H1 (cell line): ENCODE results near the gene EYA2.

Source experiments
- CHD1 ChIP-seq: IDR thresholded peaks from 2 replicates; pipeline ENCODE4 v1.6.1; 2012; ENCODE audit warnings: low read depth, low read length, improper control_type of control experiment
- POLR2A ChIP-seq, 2 experiments: IDR thresholded peaks; 1 replicate in 1 of 2; 2 replicates in 1 of 2; pipeline ENCODE4 v1.6.1; 2011; ENCODE audit warnings: low read depth in 2 of 2, low read length in 2 of 2, mild to moderate bottlenecking in 2 of 2; ENCODE audit errors: control extremely low read depth in 1 of 2
- RXRA ChIP-seq: IDR thresholded peaks from 2 replicates; pipeline ENCODE4 v1.6.1; 2011; ENCODE audit warnings: low read depth, mild to moderate bottlenecking, low read length, moderate library complexity; ENCODE audit not compliant: insufficient read depth
- TAF1 ChIP-seq: IDR thresholded peaks from 2 replicates; pipeline ENCODE4 v1.6.1; 2011; ENCODE audit warnings: mild to moderate bottlenecking, low read depth, low read length
- TF ChIP-seq, protein P1 (sequence below), 3 experiments: IDR thresholded peaks; 1 replicate in 2 of 3; 2 replicates in 1 of 3; pipeline versions ENCODE4 v1.5.1 to v1.6.1; 2011; ENCODE audit warnings: low read length in 3 of 3, mild to moderate bottlenecking in 3 of 3, inconsistent platforms in 2 of 3, low read depth in 1 of 3, moderate library complexity in 1 of 3; ENCODE audit not compliant: insufficient read depth in 1 of 3; ENCODE audit errors: control extremely low read depth in 1 of 3

DNA sequence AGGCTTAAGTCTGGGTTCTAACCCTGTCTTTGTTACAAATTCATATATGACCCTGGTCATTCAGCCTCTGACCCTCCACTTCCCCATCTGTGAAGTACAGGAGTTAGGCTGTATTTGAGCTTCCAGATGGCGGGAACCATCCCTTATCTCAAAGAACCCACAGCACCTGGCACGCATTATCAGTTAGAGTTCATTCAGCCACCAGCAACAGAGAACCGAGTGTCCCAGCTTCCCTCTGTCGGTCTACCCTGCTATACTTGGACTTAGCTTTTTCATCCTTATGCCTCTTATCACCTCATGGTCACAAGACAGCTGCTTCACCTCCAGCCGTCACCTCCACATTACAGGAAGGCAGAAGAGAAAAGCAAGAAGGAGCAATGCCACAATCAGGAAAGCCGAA is 147.8 kb downstream of the EYA2 start:
- TF ChIP-seq TAF1: no peak
- no peak for TF ChIP-seq CHD1
- TF ChIP-seq, protein P1, sequence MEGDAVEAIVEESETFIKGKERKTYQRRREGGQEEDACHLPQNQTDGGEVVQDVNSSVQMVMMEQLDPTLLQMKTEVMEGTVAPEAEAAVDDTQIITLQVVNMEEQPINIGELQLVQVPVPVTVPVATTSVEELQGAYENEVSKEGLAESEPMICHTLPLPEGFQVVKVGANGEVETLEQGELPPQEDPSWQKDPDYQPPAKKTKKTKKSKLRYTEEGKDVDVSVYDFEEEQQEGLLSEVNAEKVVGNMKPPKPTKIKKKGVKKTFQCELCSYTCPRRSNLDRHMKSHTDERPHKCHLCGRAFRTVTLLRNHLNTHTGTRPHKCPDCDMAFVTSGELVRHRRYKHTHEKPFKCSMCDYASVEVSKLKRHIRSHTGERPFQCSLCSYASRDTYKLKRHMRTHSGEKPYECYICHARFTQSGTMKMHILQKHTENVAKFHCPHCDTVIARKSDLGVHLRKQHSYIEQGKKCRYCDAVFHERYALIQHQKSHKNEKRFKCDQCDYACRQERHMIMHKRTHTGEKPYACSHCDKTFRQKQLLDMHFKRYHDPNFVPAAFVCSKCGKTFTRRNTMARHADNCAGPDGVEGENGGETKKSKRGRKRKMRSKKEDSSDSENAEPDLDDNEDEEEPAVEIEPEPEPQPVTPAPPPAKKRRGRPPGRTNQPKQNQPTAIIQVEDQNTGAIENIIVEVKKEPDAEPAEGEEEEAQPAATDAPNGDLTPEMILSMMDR (IDR thresholded peaks at IDR 0.05; ENCODE audit: control extremely low read depth in 1 of 3, insufficient read depth in 1 of 3, low read depth in 1 of 3, low read length in 3 of 3): no peak
- TF ChIP-seq RXRA: no peak
- no peak for TF ChIP-seq POLR2A (IDR thresholded peaks at IDR 0.05; ENCODE audit: control extremely low read depth in 1 of 2, low read depth in 2 of 2, low read length in 2 of 2)
